Measurements from ENCODE around the gene OR1I1.
A peak's percentile ranks its signal among the peaks of the same experiment; 100 is the strongest.

Gene OR1I1

GRCh38 chr19:15118248-15118647 is 36.2 kb downstream of the OR1I1 start:
- DNase-seq (ENCODE audit: low read depth), result no peak
- TF ChIP-seq CTCF (IDR thresholded peaks at IDR 0.05; ENCODE audit: insufficient read depth, low read depth, low read length, missing control alignments), result no peak
- H3K4me3 ChIP-seq (ENCODE audit: low read depth, low read length), result no peak overlapping the region

GRCh38 chr19:15118789-15119494 is 36.9 kb downstream of the OR1I1 start:
- H3K4me3 ChIP-seq (ENCODE audit: low read depth, low read length), result no peak overlapping the region
- no peak for TF ChIP-seq CTCF (IDR thresholded peaks at IDR 0.05; ENCODE audit: insufficient read depth, low read depth, low read length, missing control alignments)
- no peak for DNase-seq (ENCODE audit: low read depth)

GRCh38 chr19:15120135-15121026 is 38.4 kb downstream of the OR1I1 start:
- no peak for DNase-seq (ENCODE audit: low read depth)
- no peak for TF ChIP-seq CTCF (IDR thresholded peaks at IDR 0.05; ENCODE audit: insufficient read depth, low read depth, low read length, missing control alignments)
- H3K4me3 ChIP-seq (ENCODE audit: low read depth, low read length), result no peak overlapping the region

GRCh38 chr19:15122331-15123030 is 40.5 kb downstream of the OR1I1 start:
- no peak for TF ChIP-seq CTCF (IDR thresholded peaks at IDR 0.05; ENCODE audit: insufficient read depth, low read depth, low read length, missing control alignments)
- DNase-seq (ENCODE audit: low read depth), result no peak

GRCh38 chr19:15123031-15123890 is 41.2 kb downstream of the OR1I1 start:
- DNase-seq (ENCODE audit: low read depth), result no peak
- H3K4me3 ChIP-seq (ENCODE audit: low read depth, low read length), result no peak overlapping the region
- no peak for TF ChIP-seq CTCF (IDR thresholded peaks at IDR 0.05; ENCODE audit: insufficient read depth, low read depth, low read length, missing control alignments)

More at GRCh38 chr19:15122331-15123030, 40.5 kb downstream of the OR1I1 start:
- H3K4me3 ChIP-seq (ENCODE audit: low read depth, low read length), result no peak overlapping the region

- no peak for TF ChIP-seq CTCF (IDR thresholded peaks at IDR 0.05; ENCODE audit: insufficient read depth, low read depth, low read length, missing control alignments)
- H3K4me3 ChIP-seq (ENCODE audit: low read depth, low read length), result peak overlapping the region; percentile 78; the same call in 1 of the 2 replicates
- DNase-seq (ENCODE audit: low read depth), result no peak
Measured at GRCh38 chr19:15123900-15124299, 41.9 kb downstream of the OR1I1 start.
